ENCODE data around the gene FAM151A.

Gene FAM151A

GRCh38 chr1:54575605-54576290 lies 47.6 kb downstream of the FAM151A start:
- ATAC-seq, result no peak

- no peak for ATAC-seq
Measured at GRCh38 chr1:54575161-54575560, 48.2 kb downstream of the FAM151A start.

GRCh38 chr1:54574158-54574778 lies 49.1 kb downstream of the FAM151A start:
- ATAC-seq, result no peak

- ATAC-seq, result no peak
Measured at GRCh38 chr1:54572542-54572850, 50.8 kb downstream of the FAM151A start.

GRCh38 chr1:54571803-54572541 lies 51.4 kb downstream of the FAM151A start:
- no peak for ATAC-seq

GRCh38 chr1:54571326-54571725 lies 52.0 kb downstream of the FAM151A start:
- ATAC-seq, result no peak

- no peak for ATAC-seq
Measured at GRCh38 chr1:54570161-54570560, 53.2 kb downstream of the FAM151A start.

GRCh38 chr1:54569339-54569738 lies 54.0 kb downstream of the FAM151A start:
- ATAC-seq, result no peak

GRCh38 chr1:54567961-54568360 lies 55.4 kb downstream of the FAM151A start:
- ATAC-seq, result no peak

- no peak for ATAC-seq
Measured at GRCh38 chr1:54566438-54567141, 56.7 kb downstream of the FAM151A start.

GRCh38 chr1:54565113-54565501 lies 58.2 kb downstream of the FAM151A start:
- ATAC-seq, result no peak

GRCh38 chr1:54564312-54565112 lies 58.8 kb downstream of the FAM151A start:
- no peak for ATAC-seq

- no peak for ATAC-seq
Measured at GRCh38 chr1:54559771-54560231, 63.5 kb downstream of the FAM151A start.

All from activated CD4-positive, CD25-positive, alpha-beta regulatory T cell treated with anti-CD3 and anti-CD28 coated beads, Interleukin-2, amount 50 U/mL, for 24 hours (primary cell).